HG03558 (cell line): ENCODE results near the gene LRIG2.
"Not testable (repeated sequence)": the region's sequence is repeated elsewhere in the genome, so short reads cannot be mapped to it uniquely, and the experiment has no call there.

Experiments used
- ATAC-seq: cut with Tn5 transposase; IDR thresholded peaks from one replicate; pipeline ENCODE4 v1.9.1; 2021; ENCODE audit warnings: moderate number of reproducible peaks; ENCODE audit not compliant: unreplicated experiment; ENCODE audit errors: extremely low read depth

Gene LRIG2

GRCh38 chr1:113153116-113153803, 80.3 kb downstream of the LRIG2 start:
- ATAC-seq = no peak

DNA sequence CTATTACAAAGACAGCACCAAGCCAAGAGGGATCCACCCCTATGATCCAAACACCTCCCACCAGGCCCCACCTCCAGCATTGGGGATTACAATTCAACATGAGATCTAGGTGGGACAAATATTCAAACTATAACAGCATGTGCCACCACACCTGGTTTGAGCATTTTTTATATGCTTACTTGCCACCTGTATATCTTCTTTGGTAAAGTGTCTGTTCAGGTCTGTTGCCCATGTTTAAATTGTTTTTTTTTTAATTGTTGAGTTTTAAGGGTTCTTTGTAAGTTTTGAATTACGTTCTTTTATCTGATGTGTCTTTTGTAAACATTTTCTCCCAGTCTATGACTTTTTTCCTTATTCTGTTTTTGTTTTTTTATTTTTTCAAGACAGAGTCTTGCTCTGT, 83.4 kb downstream of the LRIG2 start:
- no peak for ATAC-seq

DNA sequence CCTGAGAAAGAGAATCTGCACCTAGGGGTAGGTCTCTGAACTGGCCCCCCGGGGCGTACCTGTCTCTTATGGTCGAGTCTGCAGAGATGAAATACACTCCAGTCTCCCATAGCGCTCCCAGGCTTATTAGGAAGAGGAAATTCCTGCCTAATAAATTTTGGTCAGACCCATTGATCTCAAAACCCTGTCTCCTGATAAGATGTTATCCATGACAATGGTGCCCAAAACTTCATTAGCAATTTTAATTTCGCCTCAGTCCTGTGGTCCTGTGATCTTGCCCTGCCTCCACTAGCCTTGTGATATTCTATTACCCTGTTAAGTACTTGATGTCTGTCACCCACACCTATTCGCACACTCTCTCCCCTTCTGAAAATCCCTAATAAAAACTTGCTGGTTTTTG, 85.7 kb downstream of the LRIG2 start:
- not testable (repeated sequence) for ATAC-seq

- ATAC-seq = no peak
These were observed 93.5 kb downstream of the LRIG2 start for GRCh38 chr1:113166473-113166872.

DNA sequence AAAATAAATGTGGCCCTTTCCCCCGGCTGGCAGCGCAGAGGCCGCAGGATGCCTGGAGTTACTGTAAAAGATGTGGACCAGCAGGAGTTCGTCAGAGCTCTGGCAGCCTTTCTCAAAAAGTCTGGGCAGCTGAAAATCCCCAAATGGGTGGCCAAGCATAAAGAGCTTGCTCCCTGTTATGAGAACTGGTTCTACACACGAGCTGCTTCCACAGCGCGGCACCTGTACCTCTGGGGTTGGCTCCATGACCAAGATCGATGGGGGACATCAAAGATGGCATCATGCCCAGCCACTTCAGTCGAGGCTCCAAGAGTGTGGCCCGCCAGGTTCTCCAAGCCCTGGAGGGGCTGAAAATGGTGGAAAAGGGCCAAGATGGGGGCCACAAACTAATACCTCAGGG, 95.9 kb downstream of the LRIG2 start:
- ATAC-seq = no peak

DNA sequence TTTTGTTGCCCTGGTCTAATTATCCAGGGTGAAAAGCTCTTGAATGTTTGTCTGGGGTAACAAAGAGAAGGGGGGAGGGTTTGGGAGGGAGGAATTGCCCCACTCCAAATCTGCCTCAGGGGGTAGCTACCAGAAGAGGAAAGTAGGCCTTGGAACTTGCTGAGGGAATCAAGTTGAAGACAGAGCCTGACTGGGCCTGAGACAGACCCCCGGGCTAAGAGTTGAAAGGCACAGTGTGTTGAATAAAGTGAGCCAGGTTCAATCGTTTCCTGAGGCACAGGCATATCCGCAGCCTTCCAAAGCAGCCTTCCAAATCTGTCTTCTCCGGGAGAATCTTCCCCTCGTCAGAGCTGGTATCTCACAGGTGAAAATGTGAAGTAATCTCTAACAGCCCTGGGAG, 96.6 kb downstream of the LRIG2 start:
- ATAC-seq = no peak

GRCh38 chr1:113170519-113170918, 97.5 kb downstream of the LRIG2 start:
- ATAC-seq = no peak

GRCh38 chr1:113178106-113178505, 105.1 kb downstream of the LRIG2 start:
- ATAC-seq = peak; percentile 83

DNA sequence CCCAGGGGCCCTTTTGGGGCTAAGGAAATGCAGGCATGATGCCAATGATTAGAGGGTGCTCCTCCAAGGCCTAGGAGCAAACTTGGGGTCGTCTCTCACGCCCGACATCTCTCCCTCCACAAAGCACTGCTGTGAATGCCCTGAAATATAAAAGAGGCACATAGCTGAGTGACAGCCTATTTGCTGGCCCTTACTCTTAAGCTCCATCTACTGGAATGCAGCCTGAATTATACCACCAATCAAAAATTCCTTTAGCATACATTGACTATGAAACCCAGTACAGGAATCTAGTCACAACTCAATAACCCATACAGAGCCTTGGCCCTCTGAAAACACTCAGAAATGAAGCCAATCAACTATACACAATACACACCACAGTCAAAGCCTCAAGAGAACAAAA, 105.5 kb downstream of the LRIG2 start:
- ATAC-seq = no peak
